ENCODE results near the gene GPR84. TPM values are rescaled to one million over a fixed set of nuclear protein-coding genes. Genes with fewer than 3 reads are reported as not detected.
A peak's percentile ranks its signal among the peaks of the same experiment; 100 is the strongest.

Gene GPR84
- total and polyA plus RNA-seq, 2 experiments from 2014 or later: not detected

- TF ChIP-seq CTCF (conservative IDR thresholded peaks at IDR 0.05; ENCODE audit: low read depth in 2 of 2) (no peak), ZNF331 (CRISPR knock-in tag; IDR thresholded peaks at IDR 0.05; ENCODE audit: low read depth) (no peak), POLR2AphosphoS5 (IDR thresholded peaks at IDR 0.05; ENCODE audit: low read depth) (no peak), ZNF114 (CRISPR knock-in tag; IDR thresholded peaks at IDR 0.05) (no peak), JUNB (IDR thresholded peaks at IDR 0.05; ENCODE audit: unreplicated experiment) (no peak), ETS1 (IDR thresholded peaks at IDR 0.05) (no peak), EZH2 (IDR thresholded peaks at IDR 0.05; ENCODE audit: low read depth, unreplicated experiment) (no peak), NANOG (IDR thresholded peaks at IDR 0.05; ENCODE audit: borderline replicate concordance) (no peak), EZH2phosphoT487 (IDR thresholded peaks at IDR 0.05; ENCODE audit: unreplicated experiment) (no peak)
These were observed 7.2 kb upstream of the GPR84 start (continued) for GRCh38 chr12:54371328-54372112.

GRCh38 chr12:54370171-54370730, 6.0 kb upstream of the GPR84 start:
- Mint-ChIP-seq H3K27me3 (ENCODE audit: insufficient read depth, low read depth, poor library complexity) (peaks cover 26% of the 10 kb centered on the region), H3K9me3 (no peaks in the 10 kb centered on the region), H3K4me3 (peak overlapping the region; percentile 68; the same call in 2 of the 3 replicates), H3K4me1 (peaks cover 32% of the 10 kb centered on the region), H3K36me3 (ENCODE audit: low read depth) (peaks cover 13% of the 10 kb centered on the region), H3K27ac (no peak overlapping the region)
- Histone ChIP-seq H3K79me2 (replicated peaks; ENCODE audit: insufficient read depth) (no peaks in the 10 kb centered on the region), H3F3A (replicated peaks; ENCODE audit: low read depth) (peaks cover 4% of the 10 kb centered on the region), H3K4me1 (ENCODE audit: insufficient read depth) (peaks cover 14% of the 10 kb centered on the region), H4K20me1 (replicated peaks; ENCODE audit: insufficient read depth) (no peaks in the 10 kb centered on the region), H3K36me3 (ENCODE audit: insufficient read depth) (no peaks in the 10 kb centered on the region), H3K27me3 (ENCODE audit: insufficient read depth) (peaks cover 36% of the 10 kb centered on the region), H2AFZ (no peak overlapping the region), H3K27ac (ENCODE audit: low read depth) (no peak overlapping the region), H3K4me2 (peak overlapping the region; percentile 91), H3K9me2 (ENCODE audit: insufficient read depth) (no peaks in the 10 kb centered on the region), H3K4me3 (peak overlapping the region; percentile 65)
- peak; percentile 93 for DNase-seq (ENCODE audit: low spot score)
- peak; percentile 87 for ATAC-seq
- no peak for TF ChIP-seq JUNB (IDR thresholded peaks at IDR 0.05; ENCODE audit: unreplicated experiment)
- no peak for TF ChIP-seq NANOG (IDR thresholded peaks at IDR 0.05; ENCODE audit: borderline replicate concordance)
- TF ChIP-seq EZH2phosphoT487 (IDR thresholded peaks at IDR 0.05; ENCODE audit: unreplicated experiment): no peak
- TF ChIP-seq CREB1 (CRISPR knock-in tag; IDR thresholded peaks at IDR 0.05; ENCODE audit: low read depth): 0 out of 2 replicates have a peak, but pooled peaks have one; percentile 6
- TF ChIP-seq ETS1 (IDR thresholded peaks at IDR 0.05): no peak
- no peak for TF ChIP-seq EZH2 (IDR thresholded peaks at IDR 0.05; ENCODE audit: low read depth, unreplicated experiment)
- TF ChIP-seq REST (IDR thresholded peaks at IDR 0.05; ENCODE audit: unreplicated experiment): no peak
- TF ChIP-seq ZNF331 (CRISPR knock-in tag; IDR thresholded peaks at IDR 0.05; ENCODE audit: low read depth): no peak
- TF ChIP-seq CTCF (conservative IDR thresholded peaks at IDR 0.05; ENCODE audit: low read depth in 2 of 2): peak; percentile 67 to 86
- no peak for TF ChIP-seq POLR2AphosphoS5 (IDR thresholded peaks at IDR 0.05; ENCODE audit: low read depth)
